LoVo (cell line): ENCODE results near the gene PWP2.
"Not testable (repeated sequence)": the region's sequence is repeated elsewhere in the genome, so short reads cannot be mapped to it uniquely, and the experiment has no call there.

Experiments
- DNase-seq: peaks from one replicate; pipeline ENCODE4 v3.0.0-alpha.2; 2016; ENCODE audit warnings: low spot score

Gene PWP2

GRCh38 chr21:44163167-44163653 lies 56.0 kb downstream of the PWP2 start:
- not testable (repeated sequence) for DNase-seq

GRCh38 chr21:44165933-44166332 lies 58.7 kb downstream of the PWP2 start:
- DNase-seq: not testable (repeated sequence)

GRCh38 chr21:44167527-44167926 lies 60.3 kb downstream of the PWP2 start:
- not testable (repeated sequence) for DNase-seq

- DNase-seq: not testable (repeated sequence)
These were observed 63.1 kb downstream of the PWP2 start for GRCh38 chr21:44170326-44170725.

GRCh38 chr21:44170863-44171262 lies 63.7 kb downstream of the PWP2 start:
- DNase-seq: not testable (repeated sequence)

- not testable (repeated sequence) for DNase-seq
These were observed 64.9 kb downstream of the PWP2 start for GRCh38 chr21:44171962-44172572.

GRCh38 chr21:44172741-44173140 lies 65.5 kb downstream of the PWP2 start:
- not testable (repeated sequence) for DNase-seq

- DNase-seq: not testable (repeated sequence)
These were observed 68.0 kb downstream of the PWP2 start for GRCh38 chr21:44175189-44175588.

- DNase-seq: not testable (repeated sequence)
These were observed 68.9 kb downstream of the PWP2 start for GRCh38 chr21:44176127-44176526.
